ENCODE data around the gene IFNA16.

- TF ChIP-seq CTCF (IDR thresholded peaks at IDR 0.05) (no peak), POLR2A (IDR thresholded peaks at IDR 0.05; ENCODE audit: low read length) (no peak)
These were observed 42.4 kb downstream of the IFNA16 start for GRCh38 chr9:21174671-21175070.

All from A549 (cell line).